ENCODE results near the gene GTPBP1. TPM values are rescaled to one million over a fixed set of nuclear protein-coding genes. Genes with fewer than 3 reads are reported as not detected.

Gene GTPBP1
- polyA plus RNA-seq, 5 donors, result 36.0 to 45.8 (median 40.5) TPM

Other genes with a start within 250 kb of the GTPBP1 start
- 1 to 10 TPM; 6.2 to 9.5 (median 7.2) TPM for gene KDELR3, start 237.8 kb upstream of the GTPBP1 start, polyA plus RNA-seq (ENCODE audit: insufficient read depth in 1 of 5, insufficient read length in 5 of 5, low replicate concordance in 1 of 5)
- 100 to 1,000 TPM; 579 to 954 (median 821) TPM for gene DDX17, start 199.6 kb upstream of the GTPBP1 start, polyA plus RNA-seq (ENCODE audit: insufficient read depth in 1 of 5, insufficient read length in 5 of 5, low replicate concordance in 1 of 5)
- 1 to 10 TPM; 2.7 to 5.6 (median 3.6) TPM for gene DMC1, start 135.8 kb upstream of the GTPBP1 start, polyA plus RNA-seq (ENCODE audit: insufficient read depth in 1 of 5, insufficient read length in 5 of 5, low replicate concordance in 1 of 5)
- 1 to 10 TPM; 4.5 to 7.1 (median 5.6) TPM for gene FAM227A, start 49.6 kb upstream of the GTPBP1 start, polyA plus RNA-seq (ENCODE audit: insufficient read depth in 1 of 5, insufficient read length in 5 of 5, low replicate concordance in 1 of 5)
- gene CBY1, start 49.3 kb upstream of the GTPBP1 start, polyA plus RNA-seq (ENCODE audit: insufficient read depth in 1 of 5, insufficient read length in 5 of 5, low replicate concordance in 1 of 5), result 10 to 100 TPM; 44.9 to 59.3 (median 56.3) TPM
- 10 to 100 TPM; 84.8 to 92.2 (median 86.0) TPM for gene TOMM22, start 24.0 kb upstream of the GTPBP1 start, polyA plus RNA-seq (ENCODE audit: insufficient read depth in 1 of 5, insufficient read length in 5 of 5, low replicate concordance in 1 of 5)
- gene JOSD1, start 5.0 kb upstream of the GTPBP1 start, polyA plus RNA-seq (ENCODE audit: insufficient read depth in 1 of 5, insufficient read length in 5 of 5, low replicate concordance in 1 of 5), result 10 to 100 TPM; 46.3 to 55.6 (median 47.7) TPM
- gene SUN2, start 50.1 kb downstream of the GTPBP1 start, polyA plus RNA-seq (ENCODE audit: insufficient read depth in 1 of 5, insufficient read length in 5 of 5, low replicate concordance in 1 of 5), result 10 to 100 TPM; 50.9 to 71.6 (median 62.2) TPM
- gene DNAL4, start 88.2 kb downstream of the GTPBP1 start, polyA plus RNA-seq (ENCODE audit: insufficient read depth in 1 of 5, insufficient read length in 5 of 5, low replicate concordance in 1 of 5), result 10 to 100 TPM; 32.2 to 40.6 (median 34.6) TPM
- 10 to 100 TPM in 2 of 5 donors, 1 to 10 TPM in 3; 7.0 to 12.5 (median 8.4) TPM for gene NPTXR, start 138.1 kb downstream of the GTPBP1 start, polyA plus RNA-seq (ENCODE audit: insufficient read depth in 1 of 5, insufficient read length in 5 of 5, low replicate concordance in 1 of 5)
- gene CBX6, start 166.3 kb downstream of the GTPBP1 start, polyA plus RNA-seq (ENCODE audit: insufficient read depth in 1 of 5, insufficient read length in 5 of 5, low replicate concordance in 1 of 5), result 10 to 100 TPM; 20.9 to 42.7 (median 35.2) TPM